GM23248 (cell line): ENCODE data around the gene ERBB4.

Source experiments
- EZH2 ChIP-seq: fragments of 200-600 bp; sonication (generic); IDR thresholded peaks from 2 replicates; pipeline ENCODE4 v1.6.1; 2018; ENCODE audit warnings: antibody characterized with exemption, mild to moderate bottlenecking; ENCODE audit not compliant: insufficient read depth, poor library complexity, severe bottlenecking
- EZH2phosphoT487 ChIP-seq: fragments of 200-600 bp; sonication (generic); IDR thresholded peaks from 2 replicates; pipeline ENCODE4 v1.6.1; 2018; ENCODE audit warnings: antibody characterized with exemption, moderate library complexity, mild to moderate bottlenecking, low read depth; ENCODE audit not compliant: insufficient read depth

DNA sequence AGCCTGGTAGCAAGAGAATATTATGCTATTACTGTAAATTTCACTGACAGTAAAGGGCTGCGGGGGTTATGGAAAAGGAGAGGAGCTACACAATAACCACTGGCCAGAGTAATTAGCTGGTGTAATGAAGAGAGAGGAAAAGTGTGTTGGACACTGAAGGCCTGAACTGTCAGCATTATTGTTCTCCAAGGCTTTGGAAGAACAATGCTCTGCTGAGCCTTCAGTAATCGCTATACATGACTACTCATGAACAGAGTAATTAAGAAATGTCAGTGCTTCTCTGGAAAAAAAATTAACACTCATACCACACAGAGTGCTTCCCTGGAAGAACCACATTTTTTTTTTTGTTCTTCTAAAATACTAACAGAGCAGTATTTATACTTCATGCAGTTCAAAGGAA is 1050.9 kb downstream of the ERBB4 start:
- TF ChIP-seq EZH2: no peak
- TF ChIP-seq EZH2phosphoT487: no peak
